ENCODE measurements around the gene CD7. TPM values are rescaled to one million over a fixed set of nuclear protein-coding genes. Genes with fewer than 3 reads are reported as not detected.

The CD7 gene
- total RNA-seq, 4 donors from 2014 or later, result 0.44 to 2.2 (median 1.8) TPM; not detected in 1

- no peak for TF ChIP-seq CTCF (IDR thresholded peaks at IDR 0.05; ENCODE audit: low read depth)
These were observed 16.8 kb upstream of the CD7 start for GRCh38 chr17:82334204-82334621.

- no peak for TF ChIP-seq CTCF (IDR thresholded peaks at IDR 0.05; ENCODE audit: low read depth)
These were observed 16.1 kb upstream of the CD7 start, which contains the start of gene SECTM1 for GRCh38 chr17:82333279-82334171. Gene SECTM1, minus strand, starts transcription at chr17:82333766. Its CDS starts 6,526 bp downstream, at chr17:82327240.

- TF ChIP-seq CTCF (IDR thresholded peaks at IDR 0.05; ENCODE audit: low read depth), result no peak
These were observed 15.4 kb upstream of the CD7 start for GRCh38 chr17:82332669-82333278.

- TF ChIP-seq CTCF (IDR thresholded peaks at IDR 0.05; ENCODE audit: low read depth), result no peak
These were observed 14.0 kb upstream of the CD7 start for GRCh38 chr17:82331345-82331939.

- TF ChIP-seq CTCF (IDR thresholded peaks at IDR 0.05; ENCODE audit: low read depth), result no peak
These were observed 13.2 kb upstream of the CD7 start for GRCh38 chr17:82330322-82331239.

- TF ChIP-seq CTCF (IDR thresholded peaks at IDR 0.05; ENCODE audit: low read depth), result no peak
These were observed 12.4 kb upstream of the CD7 start for GRCh38 chr17:82329683-82330321.

All from subcutaneous adipose tissue (tissue), 4 donors.